ENCODE results near the gene NUMB.

- TF ChIP-seq, protein P1, sequence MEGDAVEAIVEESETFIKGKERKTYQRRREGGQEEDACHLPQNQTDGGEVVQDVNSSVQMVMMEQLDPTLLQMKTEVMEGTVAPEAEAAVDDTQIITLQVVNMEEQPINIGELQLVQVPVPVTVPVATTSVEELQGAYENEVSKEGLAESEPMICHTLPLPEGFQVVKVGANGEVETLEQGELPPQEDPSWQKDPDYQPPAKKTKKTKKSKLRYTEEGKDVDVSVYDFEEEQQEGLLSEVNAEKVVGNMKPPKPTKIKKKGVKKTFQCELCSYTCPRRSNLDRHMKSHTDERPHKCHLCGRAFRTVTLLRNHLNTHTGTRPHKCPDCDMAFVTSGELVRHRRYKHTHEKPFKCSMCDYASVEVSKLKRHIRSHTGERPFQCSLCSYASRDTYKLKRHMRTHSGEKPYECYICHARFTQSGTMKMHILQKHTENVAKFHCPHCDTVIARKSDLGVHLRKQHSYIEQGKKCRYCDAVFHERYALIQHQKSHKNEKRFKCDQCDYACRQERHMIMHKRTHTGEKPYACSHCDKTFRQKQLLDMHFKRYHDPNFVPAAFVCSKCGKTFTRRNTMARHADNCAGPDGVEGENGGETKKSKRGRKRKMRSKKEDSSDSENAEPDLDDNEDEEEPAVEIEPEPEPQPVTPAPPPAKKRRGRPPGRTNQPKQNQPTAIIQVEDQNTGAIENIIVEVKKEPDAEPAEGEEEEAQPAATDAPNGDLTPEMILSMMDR (IDR thresholded peaks at IDR 0.05) = no peak
- no peak for TF ChIP-seq ZFX (IDR thresholded peaks at IDR 0.05; ENCODE audit: borderline replicate concordance)
Observed at GRCh38 chr14:73502017-73502619, 43.8 kb upstream of the NUMB start.
